Caco-2 (cell line): ENCODE measurements around the gene CACNA1H. TPM values are rescaled to one million over a fixed set of nuclear protein-coding genes. Genes with fewer than 3 reads are reported as not detected.

Source experiments
- BruUV-seq: library from RNA; stranded (reverse); fragments of 400-500 nt; replicated peaks from 2 replicates; lab custom pipeline; 2021; lab: Mats Ljungman, UMichigan
- CTCF ChIA-PET: fragments of 300-600 bp; sonication (Branson Sonifier 250); formaldehyde crosslinking; loops from one replicate; lab custom pipeline; 2022; ENCODE audit warnings: antibody characterized with exemption; lab: Charles Lee
- POLR2A ChIA-PET: fragments of 300-600 bp; sonication (Branson Sonifier 250); formaldehyde crosslinking; loops from one replicate; lab custom pipeline; 2022; ENCODE audit warnings: antibody characterized with exemption; lab: Charles Lee
- DNase-seq, 2 experiments: peaks; one replicate each; pipeline versions ENCODE4 v3.0.0 to v3.0.0-alpha.2; 2020 to 2022
- H3K27me3 ChIP-seq: replicated peaks from 2 replicates; pipeline ENCODE4 v1.6.0; 2011; ENCODE audit warnings: low read length; ENCODE audit not compliant: control insufficient read depth, insufficient read depth
- H3K36me3 ChIP-seq: 2 replicates; pipeline ENCODE4 v1.5.1; 2011; ENCODE audit warnings: low read length; ENCODE audit not compliant: control insufficient read depth, insufficient read depth
- H3K4me1 ChIP-seq: fragments of 250-450 bp; sonication (Bioruptor Pico); 2 replicates; pipeline ENCODE4 v1.5.1; 2020; ENCODE audit warnings: mild to moderate bottlenecking
- H3K4me3 ChIP-seq: 2 replicates; pipeline ENCODE4 v1.5.1; 2011; ENCODE audit warnings: low read depth, mild to moderate bottlenecking, control low read depth, low read length
- H3K9me3 ChIP-seq: fragments of 250-450 bp; sonication (Bioruptor Pico); 2 replicates; pipeline ENCODE4 v1.5.1; 2020; ENCODE audit warnings: mild to moderate bottlenecking, moderate library complexity
- H3K27ac Mint-ChIP-seq: one replicate; pipeline ENCODE4 v1.8.0; 2022; ENCODE audit warnings: mixed read lengths; ENCODE audit not compliant: unreplicated experiment
- H3K27me3 Mint-ChIP-seq: one replicate; pipeline ENCODE4 v1.8.0; 2022; ENCODE audit warnings: mixed read lengths; ENCODE audit not compliant: insufficient read depth, unreplicated experiment
- H3K36me3 Mint-ChIP-seq: one replicate; pipeline ENCODE4 v1.8.0; 2022; ENCODE audit warnings: mild to moderate bottlenecking, mixed read lengths; ENCODE audit not compliant: insufficient read depth, unreplicated experiment
- H3K4me1 Mint-ChIP-seq: one replicate; pipeline ENCODE4 v1.8.0; 2022; ENCODE audit warnings: low read depth, mixed read lengths; ENCODE audit not compliant: unreplicated experiment
- H3K4me3 Mint-ChIP-seq: one replicate; pipeline ENCODE4 v1.8.0; 2022; ENCODE audit warnings: mild to moderate bottlenecking, moderate library complexity, mixed read lengths; ENCODE audit not compliant: unreplicated experiment
- H3K9me3 Mint-ChIP-seq: one replicate; pipeline ENCODE4 v1.8.0; 2022; ENCODE audit warnings: mixed read lengths; ENCODE audit not compliant: unreplicated experiment
- CTCF ChIP-seq, 2 experiments: fragments of 200-600 bp in 1 of 2; IDR thresholded peaks; 1 replicate in 1 of 2; 2 replicates in 1 of 2; pipeline versions ENCODE4 v1.5.1 to v1.8.0; 2011 to 2022; ENCODE audit warnings: antibody characterized with exemption in 1 of 2, control low read depth in 1 of 2, inconsistent platforms in 1 of 2, low read depth in 1 of 2, low read length in 1 of 2, mild to moderate bottlenecking in 1 of 2, moderate library complexity in 1 of 2; ENCODE audit not compliant: insufficient read depth in 1 of 2, severe bottlenecking in 1 of 2, unreplicated experiment in 1 of 2
- intact Hi-C: fragments of 100-400 bp; cut with micrococcal nuclease; formaldehyde crosslinking; loops from one replicate; pipeline ENCODE4 v1.10.0; 2022; ENCODE audit not compliant: unreplicated experiment
- total RNA-seq: library from RNA; stranded (reverse); gene quantifications from 2 replicates; pipeline ENCODE4 v1.2.3, GENCODE V29; 2022

Gene CACNA1H
- total RNA-seq, 1 experiment from 2014 or later: 5.1 TPM

- H3K4me3 Mint-ChIP-seq: no peak overlapping the region
- Histone ChIP-seq H3K27me3 (no peaks in the 10 kb centered on the region; the same call in 1 of the 2 replicates), H3K4me3 (no peak overlapping the region), H3K4me1 (no peaks in the 10 kb centered on the region), H3K36me3 (no peaks in the 10 kb centered on the region), H3K9me3 (no peaks in the 10 kb centered on the region)
- H3K27ac Mint-ChIP-seq: no peak overlapping the region
- ChIA-PET CTCF (no interaction called here), POLR2A (no interaction called here)
- peaks cover 11% of the 10 kb centered on the region for H3K9me3 Mint-ChIP-seq
- H3K36me3 Mint-ChIP-seq: peaks cover 5% of the 10 kb centered on the region
- H3K4me1 Mint-ChIP-seq: no peaks in the 10 kb centered on the region
- BruUV-seq: no TSS peak
- DNase-seq: no peak
- TF ChIP-seq CTCF (IDR thresholded peaks at IDR 0.05; ENCODE audit: insufficient read depth in 1 of 2, low read depth in 1 of 2, low read length in 1 of 2, severe bottlenecking in 1 of 2, unreplicated experiment in 1 of 2): no peak
- peaks cover 9% of the 10 kb centered on the region for H3K27me3 Mint-ChIP-seq
- intact Hi-C loops: no loop called here
These were observed 110.9 kb downstream of the CACNA1H start for GRCh38 chr16:1263591-1264344.

DNA sequence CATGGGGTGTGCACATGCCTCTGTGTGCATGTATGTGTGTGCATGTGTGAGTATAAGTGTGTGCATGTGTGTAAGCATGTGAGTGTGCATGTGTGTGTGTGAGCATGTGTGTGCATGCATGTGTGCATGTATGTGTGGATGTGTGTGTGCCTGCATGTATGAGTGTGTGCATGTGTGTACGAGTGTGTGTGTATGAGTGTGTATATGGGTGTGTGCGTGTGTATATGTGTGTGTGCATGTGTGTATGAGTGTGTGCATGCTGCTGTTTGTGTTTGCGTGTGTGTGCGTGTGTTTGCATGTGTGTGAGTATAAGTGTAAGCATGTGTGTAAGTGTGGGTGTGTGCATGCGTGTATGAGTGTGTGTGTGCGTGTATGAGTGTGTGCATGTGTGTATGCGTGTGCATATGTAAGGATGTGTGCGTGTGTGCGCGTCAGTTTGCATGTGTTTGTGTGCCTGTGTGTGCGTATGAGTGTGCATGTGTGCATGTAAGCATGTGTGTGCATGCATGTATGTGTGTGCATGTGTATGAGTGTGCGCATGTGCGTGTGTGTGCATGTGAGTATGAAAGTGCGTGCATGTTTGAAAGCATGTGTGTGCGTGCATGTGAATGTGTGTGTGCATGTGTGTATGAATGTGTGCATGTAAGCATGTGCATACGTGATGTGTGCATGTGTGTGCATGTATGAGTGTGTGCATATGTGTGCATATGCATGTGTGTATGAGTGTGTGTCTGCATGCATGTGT, 111.6 kb downstream of the CACNA1H start:
- peaks cover 11% of the 10 kb centered on the region for H3K9me3 Mint-ChIP-seq
- no peaks in the 10 kb centered on the region; the same call in 1 of the 2 replicates for H3K27me3 ChIP-seq
- H3K4me3 Mint-ChIP-seq: no peak overlapping the region
- no peaks in the 10 kb centered on the region for H3K36me3 ChIP-seq
- H3K27ac Mint-ChIP-seq: no peak overlapping the region
- intact Hi-C loops: no loop called here
- BruUV-seq: no TSS peak
- peaks cover 5% of the 10 kb centered on the region for H3K36me3 Mint-ChIP-seq
- POLR2A ChIA-PET: no interaction called here
- H3K4me1 Mint-ChIP-seq: no peaks in the 10 kb centered on the region
- no peak for TF ChIP-seq CTCF (IDR thresholded peaks at IDR 0.05; ENCODE audit: insufficient read depth in 1 of 2, low read depth in 1 of 2, low read length in 1 of 2, severe bottlenecking in 1 of 2, unreplicated experiment in 1 of 2)
- peaks cover 9% of the 10 kb centered on the region for H3K27me3 Mint-ChIP-seq
- DNase-seq: no peak
- H3K4me1 ChIP-seq: no peaks in the 10 kb centered on the region
- no peak overlapping the region for H3K4me3 ChIP-seq
- H3K9me3 ChIP-seq: no peaks in the 10 kb centered on the region
- CTCF ChIA-PET: no interaction called here

DNA sequence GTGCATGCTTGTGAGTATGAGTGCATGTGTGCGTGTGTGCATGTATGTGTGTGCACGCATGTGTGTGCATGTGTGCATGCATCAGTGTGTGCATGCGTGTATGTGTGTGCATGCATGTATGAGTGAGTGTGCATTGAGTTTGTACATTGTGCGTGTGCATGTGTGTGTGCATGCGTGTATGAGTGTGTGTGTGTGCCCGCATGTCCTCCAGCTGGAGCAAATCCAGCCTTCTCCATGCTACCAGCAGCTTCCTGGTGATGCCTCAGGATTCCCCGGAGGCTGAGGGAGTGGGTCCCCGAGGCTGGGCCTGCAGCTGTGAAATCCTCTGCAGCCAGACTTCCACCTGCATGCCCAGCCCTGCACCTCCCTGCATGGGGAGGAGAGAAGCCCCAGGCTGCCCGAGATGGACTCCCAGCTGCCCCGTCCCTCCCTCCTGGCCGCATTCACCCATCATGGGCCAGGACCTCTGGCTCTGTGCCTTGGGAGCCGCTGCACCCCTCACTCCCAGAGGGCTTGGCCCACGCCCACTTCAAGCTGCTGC, 112.3 kb downstream of the CACNA1H start:
- H3K4me3 ChIP-seq: no peak overlapping the region
- intact Hi-C loops: no loop called here
- H3K36me3 Mint-ChIP-seq: peaks cover 5% of the 10 kb centered on the region
- ChIA-PET POLR2A (no interaction called here), CTCF (no interaction called here)
- DNase-seq: no peak
- no peak overlapping the region for H3K4me3 Mint-ChIP-seq
- peaks cover 11% of the 10 kb centered on the region for H3K9me3 Mint-ChIP-seq
- no peaks in the 10 kb centered on the region for H3K4me1 ChIP-seq
- H3K9me3 ChIP-seq: no peaks in the 10 kb centered on the region
- peaks cover 9% of the 10 kb centered on the region for H3K27me3 Mint-ChIP-seq
- no TSS peak for BruUV-seq
- H3K36me3 ChIP-seq: no peaks in the 10 kb centered on the region
- TF ChIP-seq CTCF (IDR thresholded peaks at IDR 0.05; ENCODE audit: insufficient read depth in 1 of 2, low read depth in 1 of 2, low read length in 1 of 2, severe bottlenecking in 1 of 2, unreplicated experiment in 1 of 2): no peak
- no peak overlapping the region for H3K27ac Mint-ChIP-seq
- no peaks in the 10 kb centered on the region for H3K27me3 ChIP-seq
- no peaks in the 10 kb centered on the region for H3K4me1 Mint-ChIP-seq
